Mammary microvascular endothelial cell (primary cell): ENCODE measurements around the gene PSPC1. TPM values are rescaled to one million over a fixed set of nuclear protein-coding genes. Genes with fewer than 3 reads are reported as not detected.

Experiments used
- total RNA-seq: library from RNA; depleted of rRNA; stranded (reverse); fragments of >200 nt; gene quantifications from 2 replicates; pipeline ENCODE4 v1.2.3, GENCODE V29; 2015

PSPC1 gene
- 44.3 and 46.8 TPM in 2 replicates for total RNA-seq

GRCh38 chr13:19782727-19783682, at the start of gene PSPC1:
Gene PSPC1 (minus strand): TSS chr13:19782945. CDS start chr13:19782757, 188 bp downstream.

Other genes with a start within 250 kb of the PSPC1 start
- gene TPTE2, start 221.4 kb downstream of the PSPC1 start, total RNA-seq, result not detected in 2 replicates
- 13.8 and 19.2 TPM in 2 replicates for gene MPHOSPH8, start 149.3 kb downstream of the PSPC1 start, total RNA-seq
- 6.0 and 7.2 TPM in 2 replicates for gene ZMYM5, start 80.7 kb upstream of the PSPC1 start, total RNA-seq
- gene ZMYM2, start 175.8 kb upstream of the PSPC1 start, total RNA-seq, result 17.9 and 20.1 TPM in 2 replicates